AG09319 (cell line): Measurements from ENCODE around the gene KPNA3.
"Not testable (repeated sequence)": the region's sequence is repeated elsewhere in the genome, so short reads cannot be mapped to it uniquely, and the experiment has no call there.

Source experiments
- DNase-seq: peaks from one replicate; pipeline ENCODE4 v3.0.0-alpha.2; 2010; ENCODE audit warnings: low read depth; ENCODE audit errors: extremely low read depth
- TF ChIP-seq, protein P1 (sequence below): IDR thresholded peaks from 2 replicates; pipeline ENCODE4 v1.5.1; 2011; ENCODE audit warnings: low read depth, mild to moderate bottlenecking, inconsistent platforms, low read length, moderate library complexity

KPNA3 gene

DNA sequence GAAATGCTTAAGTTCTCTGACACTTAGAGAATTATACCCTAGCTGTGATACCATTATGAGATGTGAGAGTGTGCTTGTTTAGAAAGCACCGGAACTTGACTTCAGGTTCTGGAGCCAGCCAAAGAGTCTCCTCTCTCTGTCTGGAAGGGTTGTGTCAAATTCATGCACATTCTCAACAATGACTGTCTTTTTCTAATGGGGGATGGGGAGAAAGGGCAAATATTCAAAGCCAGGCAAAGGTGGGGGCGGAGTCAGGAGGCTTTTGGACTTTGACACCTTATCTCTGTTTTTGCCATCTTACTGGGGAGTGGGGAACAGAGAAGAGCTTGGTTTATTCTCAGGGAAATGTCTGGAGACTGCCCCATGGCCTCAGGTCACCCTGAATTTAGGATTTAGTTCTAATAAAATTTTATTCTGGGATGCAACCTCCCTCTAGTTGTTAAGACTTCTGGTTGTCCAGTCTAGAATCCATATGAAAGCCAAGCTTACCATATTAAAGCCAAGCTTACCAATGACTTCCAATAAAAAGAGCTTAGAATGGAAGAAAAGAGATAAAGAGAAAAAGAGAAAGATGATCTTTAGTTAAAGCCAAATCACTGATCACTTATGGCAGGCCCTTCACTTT is 28.2 kb upstream of the KPNA3 start:
- DNase-seq, result no peak

DNA sequence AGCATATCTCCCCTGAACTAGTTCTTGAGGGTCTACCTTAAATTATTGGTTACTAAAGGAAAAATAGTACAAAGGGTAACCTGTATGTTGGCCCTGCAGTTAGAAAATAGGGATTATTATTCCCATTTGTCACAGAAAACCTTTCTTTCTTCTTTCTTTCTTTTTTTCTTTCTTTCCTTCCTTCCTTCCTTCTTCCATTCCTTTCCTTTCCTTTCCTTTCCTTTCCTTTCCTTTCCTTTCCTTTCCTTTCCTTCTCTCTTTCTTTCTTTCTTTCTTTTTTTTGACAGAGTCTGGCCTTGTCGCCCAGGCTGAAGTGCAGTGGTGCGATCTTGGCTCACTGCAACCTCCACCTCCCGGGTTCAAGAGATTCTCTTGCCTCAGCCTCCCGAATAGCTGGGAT is 23.6 kb upstream of the KPNA3 start:
- DNase-seq, result not testable (repeated sequence)

More for the DNA sequence above, 28.2 kb upstream of the KPNA3 start:
- TF ChIP-seq, protein P1, sequence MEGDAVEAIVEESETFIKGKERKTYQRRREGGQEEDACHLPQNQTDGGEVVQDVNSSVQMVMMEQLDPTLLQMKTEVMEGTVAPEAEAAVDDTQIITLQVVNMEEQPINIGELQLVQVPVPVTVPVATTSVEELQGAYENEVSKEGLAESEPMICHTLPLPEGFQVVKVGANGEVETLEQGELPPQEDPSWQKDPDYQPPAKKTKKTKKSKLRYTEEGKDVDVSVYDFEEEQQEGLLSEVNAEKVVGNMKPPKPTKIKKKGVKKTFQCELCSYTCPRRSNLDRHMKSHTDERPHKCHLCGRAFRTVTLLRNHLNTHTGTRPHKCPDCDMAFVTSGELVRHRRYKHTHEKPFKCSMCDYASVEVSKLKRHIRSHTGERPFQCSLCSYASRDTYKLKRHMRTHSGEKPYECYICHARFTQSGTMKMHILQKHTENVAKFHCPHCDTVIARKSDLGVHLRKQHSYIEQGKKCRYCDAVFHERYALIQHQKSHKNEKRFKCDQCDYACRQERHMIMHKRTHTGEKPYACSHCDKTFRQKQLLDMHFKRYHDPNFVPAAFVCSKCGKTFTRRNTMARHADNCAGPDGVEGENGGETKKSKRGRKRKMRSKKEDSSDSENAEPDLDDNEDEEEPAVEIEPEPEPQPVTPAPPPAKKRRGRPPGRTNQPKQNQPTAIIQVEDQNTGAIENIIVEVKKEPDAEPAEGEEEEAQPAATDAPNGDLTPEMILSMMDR, result no peak

DNA sequence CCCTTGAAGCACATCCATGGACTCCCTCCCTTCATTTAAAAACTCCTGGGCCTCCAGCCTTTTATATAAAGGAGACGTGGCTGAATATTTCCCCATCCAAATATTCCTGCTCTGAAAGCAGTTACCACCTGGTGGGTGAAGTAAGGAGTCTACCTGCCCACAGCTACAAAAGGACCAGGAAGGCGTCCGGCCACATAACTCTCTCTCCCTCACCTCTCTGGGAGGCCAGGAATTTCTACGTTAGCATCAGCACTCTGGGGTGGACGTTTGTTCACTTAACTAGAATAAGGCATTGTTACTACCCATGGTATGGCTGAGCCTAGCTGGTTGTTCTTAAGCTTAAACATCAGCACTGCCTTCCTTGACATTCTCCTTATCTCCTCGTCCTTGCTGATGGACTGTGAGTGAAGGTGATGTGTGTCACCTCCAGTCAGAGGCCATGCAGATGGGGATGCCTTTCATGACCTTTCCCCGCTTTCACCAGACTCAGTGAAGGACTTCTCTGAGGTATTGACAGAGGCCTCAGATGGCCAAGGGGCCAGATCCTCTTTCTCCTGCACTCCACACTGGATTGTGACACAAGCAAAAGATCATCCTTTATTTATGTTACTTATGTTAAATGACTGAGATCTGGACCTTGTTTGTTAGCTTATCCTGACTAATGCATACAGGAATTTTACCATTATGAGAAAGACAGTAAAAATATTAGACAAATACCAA is 22.2 kb upstream of the KPNA3 start:
- TF ChIP-seq, protein P1, result no peak
- DNase-seq, result no peak

DNA sequence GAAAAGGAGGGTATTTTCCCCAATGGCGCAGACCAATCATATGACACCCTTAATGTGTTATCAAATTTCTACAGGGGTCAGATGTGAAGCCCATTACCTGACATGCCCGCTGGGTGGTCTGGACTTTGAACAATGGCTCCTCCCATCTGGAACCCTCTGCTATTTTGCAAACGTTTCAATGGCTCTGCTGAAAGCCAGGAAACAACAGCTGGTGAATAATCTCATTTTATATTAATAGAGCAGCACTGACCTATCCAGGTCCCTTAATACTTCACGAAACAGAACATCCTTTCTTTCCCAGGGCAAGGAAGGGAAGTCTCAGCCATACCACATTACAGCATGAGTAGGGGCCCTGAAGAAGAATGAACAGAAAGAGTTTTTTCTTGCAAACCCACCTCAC is 20.3 kb upstream of the KPNA3 start:
- DNase-seq, result no peak
- TF ChIP-seq, protein P1, result no peak

DNA sequence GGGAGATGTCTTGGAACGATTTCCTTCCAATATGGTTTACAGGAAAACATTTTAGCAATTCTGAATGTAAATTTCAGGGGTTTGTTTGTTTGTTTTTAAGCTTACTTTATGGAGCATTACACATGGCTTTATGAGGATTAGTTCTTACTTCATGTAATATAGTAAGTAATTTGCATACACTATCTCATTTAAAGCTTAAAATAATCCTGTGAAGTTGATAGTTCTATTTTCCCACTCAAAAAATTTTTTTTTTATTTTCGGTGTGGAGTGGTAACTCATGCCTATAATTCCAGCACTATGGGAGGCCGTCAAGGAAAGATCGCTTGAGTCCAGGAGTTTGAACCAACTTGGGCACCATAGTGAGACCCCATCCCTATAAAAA is 19.0 kb upstream of the KPNA3 start:
- no peak for DNase-seq
- TF ChIP-seq, protein P1, result no peak

DNA sequence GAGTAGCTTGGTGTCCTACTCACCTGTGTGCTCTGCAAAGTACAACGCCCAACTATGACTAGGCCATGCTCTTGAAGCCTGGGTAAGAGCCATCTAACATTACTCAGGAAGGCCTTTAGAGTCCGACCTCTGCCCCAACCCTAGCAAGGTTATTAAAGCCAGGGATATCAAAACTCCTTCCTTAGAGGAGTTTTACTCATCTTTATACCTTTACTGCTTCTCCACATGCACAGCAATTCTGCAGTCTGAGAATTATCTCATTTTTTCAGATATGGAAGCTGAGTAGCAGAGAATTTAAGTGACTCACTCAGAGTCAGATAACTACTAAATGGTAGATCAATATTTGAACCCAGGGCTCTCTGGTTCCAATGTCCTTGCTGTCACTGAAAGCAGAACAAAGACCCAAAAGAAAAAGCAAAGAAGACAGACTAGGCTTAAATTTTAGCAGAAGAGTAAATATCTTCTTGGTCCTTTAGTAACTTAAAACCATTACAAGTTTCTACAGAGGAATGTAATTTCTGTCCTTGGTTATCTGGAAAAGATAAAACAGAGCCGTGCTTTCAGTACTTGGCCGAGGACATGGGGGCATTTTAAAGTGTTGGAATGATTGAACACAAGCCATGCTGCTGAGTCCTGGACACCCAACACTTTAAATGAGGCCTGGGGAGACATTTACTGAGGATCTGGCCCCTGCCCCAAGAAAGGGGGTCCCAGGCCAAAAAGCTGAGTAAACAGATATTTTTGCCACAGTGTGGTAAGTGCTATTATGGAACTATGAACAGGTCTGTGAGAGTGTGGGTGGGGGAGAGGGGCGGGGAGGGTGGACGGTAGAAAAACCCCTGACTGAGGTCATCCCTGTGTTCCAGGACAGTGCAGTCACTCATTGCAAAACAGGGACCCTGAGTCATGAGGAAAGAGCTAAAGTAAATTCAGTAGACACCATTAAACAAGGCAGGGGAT is 18.4 kb upstream of the KPNA3 start:
- TF ChIP-seq, protein P1, result no peak
- no peak for DNase-seq

DNA sequence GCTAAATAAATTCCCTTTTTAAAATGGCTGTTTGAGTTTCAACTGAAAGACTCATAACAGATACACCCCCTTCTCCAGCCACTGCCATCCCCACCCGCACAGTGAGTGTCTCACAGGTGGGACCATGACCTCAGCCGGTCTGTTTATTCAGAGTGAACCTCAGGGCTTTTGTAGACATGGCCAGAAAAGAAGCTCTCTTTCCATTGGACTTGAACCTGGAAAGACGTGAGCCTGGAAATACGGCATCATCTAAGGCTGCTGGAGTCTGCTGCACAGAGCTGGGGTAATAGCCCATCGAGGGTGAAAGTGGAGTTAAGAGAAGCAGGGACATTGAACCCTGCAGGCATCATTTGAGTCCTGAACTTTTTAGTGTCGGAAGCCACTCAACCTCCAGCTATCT is 15.2 kb upstream of the KPNA3 start:
- no peak for DNase-seq

More for the DNA sequence above, 15.2 kb upstream of the KPNA3 start:
- TF ChIP-seq, protein P1, result no peak
